Ovary (tissue), 9 donors: ENCODE data around the gene ZMAT3. TPM values are rescaled to one million over a fixed set of nuclear protein-coding genes. Genes with fewer than 3 reads are reported as not detected.

Experiments
- DNase-seq, 5 donors: peaks; one replicate each; pipeline ENCODE4 v3.0.0-alpha.2; 2019 to 2020
- H3K27ac ChIP-seq, 2 donors: fragments of 200-600 bp; one replicate each; pipeline versions ENCODE4 v1.5.1 to v1.8.0; 2019 to 2022
- H3K27me3 ChIP-seq: fragments of 200-600 bp; one replicate; pipeline ENCODE4 v1.8.0; 2022
- H3K36me3 ChIP-seq: fragments of 200-600 bp; sonication (generic); one replicate; pipeline ENCODE4 v1.5.1; 2019
- H3K4me1 ChIP-seq: one replicate; pipeline ENCODE4 v1.8.1; 2013; ENCODE audit warnings: mild to moderate bottlenecking, moderate library complexity; ENCODE audit not compliant: insufficient read depth
- H3K4me3 ChIP-seq: fragments of 200-600 bp; sonication (generic); one replicate; pipeline ENCODE4 v1.5.1; 2017
- H3K9me3 ChIP-seq, 2 donors: fragments of 200-600 bp in 1 of 2; sonication (generic) in 1 of 2; one replicate each; pipeline versions ENCODE4 v1.5.1 to v1.8.1; 2013 to 2019; ENCODE audit warnings: mild to moderate bottlenecking in 1 of 2, moderate library complexity in 1 of 2
- CTCF ChIP-seq, 3 donors: fragments of 450-650 bp in 2 of 3; fragments of 200-600 bp in 1 of 3; IDR thresholded peaks; one replicate each; pipeline versions ENCODE4 v1.5.1 to v1.8.0; 2016 to 2022; ENCODE audit warnings: antibody characterized with exemption in 3 of 3, mild to moderate bottlenecking in 1 of 3
- EP300 ChIP-seq: sonication (generic); formaldehyde crosslinking; IDR thresholded peaks from one replicate; pipeline ENCODE4 v1.6.1; 2017; ENCODE audit warnings: antibody characterized with exemption
- POLR2A ChIP-seq: fragments of 450-650 bp; IDR thresholded peaks from one replicate; pipeline ENCODE4 v1.6.1; 2017; ENCODE audit warnings: antibody characterized with exemption, mild to moderate bottlenecking, moderate library complexity
- WGBS, 3 donors: extraction: QIAGEN DNeasy Blood & Tissue Kit in 1 of 3; methylation state at CpG; one replicate each; pipeline versions ENCODE4 v1.1.5 to v1.1.7; 2013 to 2017; 5-methylcytosine and 5-hydroxymethylcytosine counted together
- intact Hi-C, 4 donors: fragments of 100-400 bp; cut with DNase I; formaldehyde crosslinking; loops; one replicate each; pipeline versions ENCODE4 v1.11.0 to v1.15.1; 2022 to 2023
- polyA plus RNA-seq, 2 donors: library from polyadenylated mRNA; stranded (reverse); fragments of 200-250 nt in 1 of 2; fragments of 350-450 nt in 1 of 2; fragmentation: Illumina TruSeq in 1 of 2; extraction: RNeasy Lipid Tissue Mini Kit (QIAGEN cat#74804) in 1 of 2; gene quantifications; one replicate each; pipeline ENCODE4 v1.2.3, GENCODE V29; 2013 to 2014
- total RNA-seq, 7 donors: library from RNA; depleted of rRNA in 2 of 7; stranded (reverse); fragments of >200 nt in 2 of 7; fragmentation: NEBNext Ultra II Directional in 3 of 7; extraction: Animal tissue kit (Norgen Biotek cat#: 25700) in 3 of 7; gene quantifications; one replicate each; pipeline versions ENCODE4 v1.1.0 to v1.2.4, GENCODE V29; 2016 to 2023
- donor health status: DM: no; HTN: no; CAD: no; lungs with moderate emphysema.
- donor health status: DM: no; HTN: no; CAD: no.
- donor health status: Bipolar disorder and iron deficiency.
- donor health status: DM: yes; HTN: yes; CAD: no.
- donor health status: DM: no; HTN: no; CAD: no.
- donor health status: DM: yes; HTN: yes; CAD: no.

The ZMAT3 gene
- total and polyA plus RNA-seq, 9 donors, result 1.4 to 15.4 (median 11.9) TPM

- Histone ChIP-seq H3K27me3 (no peaks in the 10 kb centered on the region), H3K27ac (no peak overlapping the region), H3K36me3 (no peaks in the 10 kb centered on the region), H3K9me3 (no peaks in the 10 kb centered on the region), H3K4me3 (no peak overlapping the region), H3K4me1 (no peaks in the 10 kb centered on the region)
- intact Hi-C loops, result no loop called here
- DNase-seq, result no peak
- TF ChIP-seq CTCF (IDR thresholded peaks at IDR 0.05) (no peak), EP300 (no peak), POLR2A (no peak)
- WGBS, 3 donors, result 72 to 85% (median 77%) methylated on average over 1 of the region's 1 CpG
These were observed 43.2 kb downstream of the ZMAT3 start for GRCh38 chr3:179028408-179028807.

GRCh38 chr3:179027326-179027900, 44.2 kb downstream of the ZMAT3 start:
- H3K27me3 ChIP-seq, result no peaks in the 10 kb centered on the region
- no peak for TF ChIP-seq CTCF (IDR thresholded peaks at IDR 0.05)
- TF ChIP-seq EP300, result no peak
- no peak for TF ChIP-seq POLR2A
- H3K4me1 ChIP-seq, result no peaks in the 10 kb centered on the region
- no peaks in the 10 kb centered on the region for H3K9me3 ChIP-seq
- no peak for DNase-seq
- WGBS, 3 donors, result 59 to 62% (median 61%) methylated on average over 7 of the region's 7 CpGs
- no peak overlapping the region for H3K4me3 ChIP-seq
- intact Hi-C loops, result no loop called here
- no peak overlapping the region for H3K27ac ChIP-seq
- H3K36me3 ChIP-seq, result no peaks in the 10 kb centered on the region

- TF ChIP-seq EP300, result no peak
- no peak overlapping the region for H3K27ac ChIP-seq
These were observed 45.0 kb downstream of the ZMAT3 start for GRCh38 chr3:179026636-179027035.

GRCh38 chr3:179021119-179021903, 50.3 kb downstream of the ZMAT3 start:
- WGBS, 3 donors, result 62 to 71% (median 66%) methylated on average over 4 of the region's 4 CpGs
- no peaks in the 10 kb centered on the region for H3K27me3 ChIP-seq
- no peak for TF ChIP-seq CTCF (IDR thresholded peaks at IDR 0.05)
- TF ChIP-seq EP300, result no peak
- no peak for TF ChIP-seq POLR2A
- H3K4me1 ChIP-seq, result no peaks in the 10 kb centered on the region
- no peaks in the 10 kb centered on the region for H3K36me3 ChIP-seq
- H3K9me3 ChIP-seq, result no peaks in the 10 kb centered on the region
- intact Hi-C loops, result no loop called here
- no peak for DNase-seq
- H3K27ac ChIP-seq, result no peak overlapping the region
- H3K4me3 ChIP-seq, result no peak overlapping the region

More at GRCh38 chr3:179026636-179027035, 45.0 kb downstream of the ZMAT3 start:
- H3K4me3 ChIP-seq, result no peak overlapping the region
- no peaks in the 10 kb centered on the region for H3K4me1 ChIP-seq
- WGBS, 3 donors, result 78 to 87% (median 87%) methylated on average over 2 of the region's 2 CpGs
- DNase-seq, result no peak
- no peaks in the 10 kb centered on the region for H3K9me3 ChIP-seq
- intact Hi-C loops, result no loop called here
- H3K36me3 ChIP-seq, result no peaks in the 10 kb centered on the region
- H3K27me3 ChIP-seq, result no peaks in the 10 kb centered on the region

- no peak for DNase-seq
- intact Hi-C loops, result no loop called here
- Histone ChIP-seq H3K36me3 (no peaks in the 10 kb centered on the region), H3K4me3 (no peak overlapping the region), H3K4me1 (no peaks in the 10 kb centered on the region), H3K9me3 (no peaks in the 10 kb centered on the region), H3K27ac (no peak overlapping the region), H3K27me3 (no peaks in the 10 kb centered on the region)
- no peak for TF ChIP-seq POLR2A
- no peak for TF ChIP-seq CTCF (IDR thresholded peaks at IDR 0.05)
- no peak for TF ChIP-seq EP300
- 3 to 10% (median 3%) methylated on average over 4 of the region's 4 CpGs for WGBS, 3 donors
These were observed 51.5 kb downstream of the ZMAT3 start for GRCh38 chr3:179020112-179020511.
